ENCODE data around the gene MAP4K3. TPM values are rescaled to one million over a fixed set of nuclear protein-coding genes. Genes with fewer than 3 reads are reported as not detected.

MAP4K3 gene
- total and polyA plus RNA-seq, 9 of the 15 experiments (the other 6 are each of a cell fraction or from before 2014, with no cell fraction given), result 3.1 to 30.0 (median 16.9) TPM

DNA sequence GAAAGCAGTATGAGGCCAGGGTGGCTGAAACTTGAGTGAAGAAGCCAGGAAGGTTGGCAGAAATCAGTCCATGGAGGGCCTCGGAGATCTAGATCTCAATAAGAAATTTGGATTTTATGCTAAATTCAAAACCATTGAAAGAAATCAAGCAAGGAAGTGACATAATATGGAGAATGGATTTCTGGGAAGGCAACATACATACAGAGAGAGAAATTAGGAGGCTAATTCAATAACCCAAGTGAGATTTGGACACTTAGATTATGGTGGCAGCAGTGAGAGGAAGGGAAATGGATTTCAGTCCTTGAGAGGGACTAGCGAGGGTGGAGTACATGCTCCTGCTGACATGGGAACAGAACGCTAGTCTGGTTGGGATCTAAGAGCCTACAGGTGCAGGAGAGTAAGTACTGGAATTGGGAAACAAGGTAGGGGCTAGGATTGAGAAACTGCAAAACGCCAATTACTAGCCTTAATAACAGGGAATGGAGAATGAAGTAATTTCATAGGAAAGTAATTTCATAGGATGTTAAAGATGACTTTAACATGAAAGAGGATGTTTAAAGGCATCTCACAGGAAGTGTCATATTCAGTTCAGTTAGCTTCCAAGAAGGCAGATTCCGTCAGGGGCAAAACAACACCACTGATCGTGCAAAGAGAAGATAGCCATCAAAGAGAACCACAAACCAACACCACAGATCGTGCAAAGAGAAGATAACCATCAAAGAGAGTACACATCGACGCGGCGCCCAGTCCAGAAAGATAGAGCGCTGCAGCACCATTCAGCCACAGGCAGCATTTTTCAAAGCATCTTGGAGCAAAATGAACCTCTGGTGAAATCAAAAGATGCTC lies 220.5 kb downstream of the MAP4K3 start (continued):
- TF ChIP-seq, protein P1, sequence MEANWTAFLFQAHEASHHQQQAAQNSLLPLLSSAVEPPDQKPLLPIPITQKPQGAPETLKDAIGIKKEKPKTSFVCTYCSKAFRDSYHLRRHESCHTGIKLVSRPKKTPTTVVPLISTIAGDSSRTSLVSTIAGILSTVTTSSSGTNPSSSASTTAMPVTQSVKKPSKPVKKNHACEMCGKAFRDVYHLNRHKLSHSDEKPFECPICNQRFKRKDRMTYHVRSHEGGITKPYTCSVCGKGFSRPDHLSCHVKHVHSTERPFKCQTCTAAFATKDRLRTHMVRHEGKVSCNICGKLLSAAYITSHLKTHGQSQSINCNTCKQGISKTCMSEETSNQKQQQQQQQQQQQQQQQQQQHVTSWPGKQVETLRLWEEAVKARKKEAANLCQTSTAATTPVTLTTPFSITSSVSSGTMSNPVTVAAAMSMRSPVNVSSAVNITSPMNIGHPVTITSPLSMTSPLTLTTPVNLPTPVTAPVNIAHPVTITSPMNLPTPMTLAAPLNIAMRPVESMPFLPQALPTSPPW (CRISPR knock-in tag; IDR thresholded peaks at IDR 0.05), result no peak
- TF ChIP-seq HINFP (tag; conservative IDR thresholded peaks at IDR 0.05; ENCODE audit: low read depth) (no peak), MTA1 (IDR thresholded peaks at IDR 0.05; ENCODE audit: borderline replicate concordance) (peak; percentile 67; the same call in 1 of the 2 replicates), RBFOX2 (IDR thresholded peaks at IDR 0.05; ENCODE audit: low read depth, low read length) (no peak), HES1 (IDR thresholded peaks at IDR 0.05; ENCODE audit: low read depth) (peak; percentile 99), KAT8 (IDR thresholded peaks at IDR 0.05; ENCODE audit: low read depth) (no peak), NFIX (CRISPR knock-in tag; IDR thresholded peaks at IDR 0.05; ENCODE audit: low read depth) (no peak), FUS (optimal IDR thresholded peaks at IDR 0.05; ENCODE audit: low read depth, low read length) (no peak), ZNF586 (CRISPR knock-in tag; conservative IDR thresholded peaks at IDR 0.05) (no peak), ZNF561 (CRISPR knock-in tag; conservative IDR thresholded peaks at IDR 0.05) (no peak), SOX6 (IDR thresholded peaks at IDR 0.05) (peak; percentile 83; the same call in 1 of the 2 replicates), CBFA2T2 (conservative IDR thresholded peaks at IDR 0.05) (no peak), ATF4 (CRISPR knock-in tag; IDR thresholded peaks at IDR 0.05) (no peak), HCFC1 (IDR thresholded peaks at IDR 0.05; ENCODE audit: low read depth, low read length) (no peak), ZNF274 (IDR thresholded peaks at IDR 0.05; ENCODE audit: borderline replicate concordance, low read depth, low read length) (no peak), ZNF717 (CRISPR knock-in tag; IDR thresholded peaks at IDR 0.05) (no peak)
- TF ChIP-seq, protein P2, sequence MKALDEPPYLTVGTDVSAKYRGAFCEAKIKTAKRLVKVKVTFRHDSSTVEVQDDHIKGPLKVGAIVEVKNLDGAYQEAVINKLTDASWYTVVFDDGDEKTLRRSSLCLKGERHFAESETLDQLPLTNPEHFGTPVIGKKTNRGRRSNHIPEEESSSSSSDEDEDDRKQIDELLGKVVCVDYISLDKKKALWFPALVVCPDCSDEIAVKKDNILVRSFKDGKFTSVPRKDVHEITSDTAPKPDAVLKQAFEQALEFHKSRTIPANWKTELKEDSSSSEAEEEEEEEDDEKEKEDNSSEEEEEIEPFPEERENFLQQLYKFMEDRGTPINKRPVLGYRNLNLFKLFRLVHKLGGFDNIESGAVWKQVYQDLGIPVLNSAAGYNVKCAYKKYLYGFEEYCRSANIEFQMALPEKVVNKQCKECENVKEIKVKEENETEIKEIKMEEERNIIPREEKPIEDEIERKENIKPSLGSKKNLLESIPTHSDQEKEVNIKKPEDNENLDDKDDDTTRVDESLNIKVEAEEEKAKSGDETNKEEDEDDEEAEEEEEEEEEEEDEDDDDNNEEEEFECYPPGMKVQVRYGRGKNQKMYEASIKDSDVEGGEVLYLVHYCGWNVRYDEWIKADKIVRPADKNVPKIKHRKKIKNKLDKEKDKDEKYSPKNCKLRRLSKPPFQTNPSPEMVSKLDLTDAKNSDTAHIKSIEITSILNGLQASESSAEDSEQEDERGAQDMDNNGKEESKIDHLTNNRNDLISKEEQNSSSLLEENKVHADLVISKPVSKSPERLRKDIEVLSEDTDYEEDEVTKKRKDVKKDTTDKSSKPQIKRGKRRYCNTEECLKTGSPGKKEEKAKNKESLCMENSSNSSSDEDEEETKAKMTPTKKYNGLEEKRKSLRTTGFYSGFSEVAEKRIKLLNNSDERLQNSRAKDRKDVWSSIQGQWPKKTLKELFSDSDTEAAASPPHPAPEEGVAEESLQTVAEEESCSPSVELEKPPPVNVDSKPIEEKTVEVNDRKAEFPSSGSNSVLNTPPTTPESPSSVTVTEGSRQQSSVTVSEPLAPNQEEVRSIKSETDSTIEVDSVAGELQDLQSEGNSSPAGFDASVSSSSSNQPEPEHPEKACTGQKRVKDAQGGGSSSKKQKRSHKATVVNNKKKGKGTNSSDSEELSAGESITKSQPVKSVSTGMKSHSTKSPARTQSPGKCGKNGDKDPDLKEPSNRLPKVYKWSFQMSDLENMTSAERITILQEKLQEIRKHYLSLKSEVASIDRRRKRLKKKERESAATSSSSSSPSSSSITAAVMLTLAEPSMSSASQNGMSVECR (CRISPR knock-in tag; IDR thresholded peaks at IDR 0.05), result no peak
